Skeletal muscle cell (primary cell): Measurements from ENCODE around the gene GRHPR.

Experiments used
- DNase-seq: peaks from one replicate; pipeline ENCODE4 v3.0.0-alpha.2; 2010; ENCODE audit warnings: low read depth
- H3K4me3 ChIP-seq: 2 replicates; pipeline ENCODE4 v1.5.1; 2011; ENCODE audit warnings: low read depth, mild to moderate bottlenecking, control low read depth, low read length, moderate library complexity

Gene GRHPR

GRCh38 chr9:37422289-37423104 lies at the start of gene GRHPR:
Gene GRHPR, plus strand, starts transcription at chr9:37422696. Its CDS starts 55 bp downstream, at chr9:37422751.
- DNase-seq, result peak; percentile 16
- H3K4me3 ChIP-seq, result peak within 1 kb of the TSS; percentile 85

DNA sequence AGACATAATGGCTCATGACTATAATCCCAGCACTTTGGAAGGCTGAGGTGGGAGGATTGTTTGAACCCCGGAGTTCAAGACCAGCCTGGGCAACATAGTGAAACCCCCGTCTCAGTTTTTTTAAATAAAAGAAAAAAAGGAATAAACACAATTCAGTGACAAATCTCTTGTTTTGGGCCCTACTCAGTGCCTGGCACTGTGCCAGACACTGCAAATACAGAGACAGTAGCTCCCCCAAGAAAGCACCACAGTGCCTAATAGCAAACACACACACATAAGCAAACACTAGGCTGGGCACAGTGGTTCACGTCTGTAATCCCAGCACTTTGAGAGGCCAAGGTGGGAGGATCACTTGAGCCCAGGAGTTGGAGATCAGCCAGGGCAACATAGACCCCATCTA lies 49.7 kb upstream of the GRHPR start:
- H3K4me3 ChIP-seq, result no peak overlapping the region
- DNase-seq, result no peak

DNA sequence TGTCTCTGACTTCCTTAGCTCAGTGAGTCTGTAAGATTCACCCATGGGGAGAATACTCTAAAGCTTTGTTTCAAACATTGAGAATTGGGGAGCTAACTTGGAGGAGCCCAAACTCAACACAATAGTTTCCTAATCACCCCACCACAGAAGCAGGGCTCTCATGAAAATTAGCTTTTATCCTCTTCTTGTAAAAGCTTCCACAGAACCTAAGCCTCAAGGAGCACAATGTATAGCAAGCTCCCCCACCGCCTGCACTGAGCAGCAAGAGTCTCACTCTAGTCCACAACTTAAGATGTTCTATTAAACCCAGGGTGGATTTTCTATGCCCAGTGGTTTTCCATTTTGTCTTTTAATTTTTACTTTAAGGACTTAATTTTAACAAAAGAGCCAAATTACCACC lies 48.9 kb upstream of the GRHPR start:
- H3K4me3 ChIP-seq, result no peak overlapping the region
- no peak for DNase-seq

DNA sequence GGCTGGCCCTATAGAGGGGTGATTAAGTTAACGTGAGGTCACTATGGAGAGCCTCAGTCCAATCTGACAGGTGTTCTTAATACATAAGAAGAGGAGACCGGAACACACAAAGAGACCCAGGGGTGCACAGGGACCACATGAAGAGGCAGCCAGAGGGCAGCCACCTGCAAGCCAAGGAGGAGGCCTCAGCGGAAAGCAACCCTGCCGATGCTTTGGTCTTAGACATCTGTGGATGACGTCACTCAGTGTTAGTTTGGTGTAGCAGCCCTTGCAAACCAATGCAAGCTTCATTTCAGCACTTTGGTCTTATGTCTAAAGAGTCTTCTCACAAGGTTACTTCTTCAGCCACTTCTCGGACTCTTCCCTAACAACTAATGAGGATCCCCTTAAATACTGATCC lies 47.6 kb upstream of the GRHPR start:
- no peak overlapping the region for H3K4me3 ChIP-seq

GRCh38 chr9:37377688-37378612 lies 44.5 kb upstream of the GRHPR start:
- no peak for DNase-seq
- H3K4me3 ChIP-seq, result no peak overlapping the region

More for the DNA sequence above, 47.6 kb upstream of the GRHPR start:
- no peak for DNase-seq

- H3K4me3 ChIP-seq, result no peak overlapping the region
- DNase-seq, result no peak
These were observed 43.9 kb upstream of the GRHPR start for GRCh38 chr9:37378613-37379004.

DNA sequence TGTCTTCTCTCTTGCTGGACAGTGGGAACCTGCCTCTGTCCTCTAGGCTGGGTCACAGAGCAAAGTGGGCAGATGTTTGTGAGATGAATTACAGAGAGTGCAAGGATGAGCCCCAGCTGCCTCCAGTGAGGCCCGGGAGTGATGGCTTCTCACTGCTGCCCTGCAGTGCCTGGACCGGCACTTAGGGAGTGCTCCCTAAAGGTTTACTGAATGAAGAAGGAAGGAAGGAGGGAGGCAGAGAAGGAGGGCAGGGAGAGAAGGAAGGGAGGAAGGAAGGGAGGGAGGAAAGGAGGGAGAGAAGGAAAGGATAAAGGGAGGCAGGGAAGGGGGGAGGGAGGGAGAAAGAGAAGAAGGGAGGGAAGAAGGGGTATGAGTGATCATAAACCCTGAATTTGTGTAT lies 42.7 kb upstream of the GRHPR start:
- no peak for DNase-seq
- no peak overlapping the region for H3K4me3 ChIP-seq

GRCh38 chr9:37380570-37380969 lies 41.9 kb upstream of the GRHPR start:
- H3K4me3 ChIP-seq, result no peak overlapping the region
- no peak for DNase-seq

- no peak for DNase-seq
- no peak overlapping the region for H3K4me3 ChIP-seq
These were observed 41.3 kb upstream of the GRHPR start for GRCh38 chr9:37381094-37381741.

- no peak overlapping the region for H3K4me3 ChIP-seq
- no peak for DNase-seq
These were observed 40.1 kb upstream of the GRHPR start for GRCh38 chr9:37382161-37382981.

DNA sequence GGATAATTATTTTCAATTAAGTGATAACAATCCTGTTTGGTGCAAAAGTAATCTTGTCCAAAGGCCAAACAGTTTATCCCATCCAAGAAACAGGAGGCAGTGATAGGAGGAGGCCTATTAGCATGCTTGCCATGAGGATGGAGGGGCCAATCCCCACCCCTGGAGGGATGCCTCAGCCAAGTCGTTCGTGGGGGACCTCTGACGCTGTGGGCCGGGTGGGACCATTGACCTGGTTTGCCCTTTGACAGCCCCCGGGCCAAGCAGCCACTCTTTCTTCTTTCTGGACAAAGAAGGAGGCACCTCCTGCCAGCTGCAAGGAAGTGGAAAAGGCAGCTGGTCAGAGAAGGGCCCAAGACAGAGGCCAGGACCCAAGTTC lies 39.5 kb upstream of the GRHPR start:
- H3K4me3 ChIP-seq, result no peak overlapping the region
- no peak for DNase-seq

DNA sequence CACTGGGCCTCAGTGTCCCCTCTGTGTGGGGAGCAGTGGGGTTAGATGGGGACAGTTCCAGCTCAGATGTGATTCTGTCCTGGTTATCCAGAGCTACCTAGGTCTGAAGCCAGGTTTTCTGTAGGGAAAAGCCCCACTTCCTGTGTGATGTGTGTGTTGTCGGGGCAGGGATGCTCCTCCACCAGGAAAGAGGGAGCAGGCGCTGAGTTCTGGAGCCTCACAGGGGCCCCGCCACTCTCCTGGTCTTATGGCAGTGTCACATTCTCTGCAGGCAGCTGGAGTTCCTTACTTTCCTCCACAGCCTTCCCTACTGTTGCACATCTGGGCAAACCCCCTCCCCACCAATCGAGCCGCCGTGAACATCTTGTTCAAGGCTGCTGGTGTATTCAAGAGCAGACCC lies 39.1 kb upstream of the GRHPR start:
- DNase-seq, result no peak
- no peak overlapping the region for H3K4me3 ChIP-seq

GRCh38 chr9:37383876-37384746 lies 38.4 kb upstream of the GRHPR start:
- DNase-seq, result no peak
- H3K4me3 ChIP-seq, result no peak overlapping the region

DNA sequence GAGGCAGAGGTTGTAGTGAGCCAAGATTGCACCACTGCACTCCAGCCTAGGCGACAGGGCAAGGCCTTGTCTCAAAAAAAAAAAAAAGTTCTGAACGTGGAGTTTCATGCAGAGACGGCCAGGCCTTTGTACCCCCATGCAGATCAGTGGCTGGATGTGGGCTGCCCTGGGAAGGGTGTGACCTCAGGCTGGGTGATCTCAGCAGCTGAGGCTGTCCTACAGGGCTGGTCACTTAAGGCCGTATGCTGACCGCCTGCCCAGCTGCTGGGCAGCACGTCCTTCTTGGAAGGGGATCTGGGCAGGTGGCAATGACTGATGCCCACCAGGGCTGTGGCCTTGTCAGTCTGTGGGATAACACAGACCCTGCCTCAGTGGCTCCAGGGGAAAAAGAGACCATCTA lies 37.2 kb upstream of the GRHPR start:
- DNase-seq, result no peak
- H3K4me3 ChIP-seq, result no peak overlapping the region

DNA sequence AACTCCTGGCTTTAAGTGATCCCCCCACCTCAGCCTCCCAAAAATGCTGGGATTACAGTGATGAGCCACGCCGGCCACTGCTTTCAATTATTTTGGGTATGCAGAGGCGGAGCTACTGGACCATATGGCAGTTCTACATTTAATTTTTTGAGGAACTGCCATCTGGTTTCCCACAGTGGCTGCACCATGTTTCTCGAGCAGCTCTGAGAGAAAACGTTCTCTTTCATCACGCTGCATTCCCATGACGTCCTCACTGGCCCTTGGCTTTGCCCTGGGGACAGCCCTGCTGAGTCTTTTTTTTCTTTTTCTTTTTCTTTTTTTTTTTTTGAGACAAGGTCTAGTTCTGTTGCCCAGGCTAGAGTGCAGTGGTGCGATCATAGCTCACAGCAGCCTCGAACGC lies 35.5 kb upstream of the GRHPR start:
- DNase-seq, result no peak
- H3K4me3 ChIP-seq, result no peak overlapping the region

- no peak for DNase-seq
- H3K4me3 ChIP-seq, result no peak overlapping the region
These were observed 31.7 kb upstream of the GRHPR start for GRCh38 chr9:37390759-37391158.

DNA sequence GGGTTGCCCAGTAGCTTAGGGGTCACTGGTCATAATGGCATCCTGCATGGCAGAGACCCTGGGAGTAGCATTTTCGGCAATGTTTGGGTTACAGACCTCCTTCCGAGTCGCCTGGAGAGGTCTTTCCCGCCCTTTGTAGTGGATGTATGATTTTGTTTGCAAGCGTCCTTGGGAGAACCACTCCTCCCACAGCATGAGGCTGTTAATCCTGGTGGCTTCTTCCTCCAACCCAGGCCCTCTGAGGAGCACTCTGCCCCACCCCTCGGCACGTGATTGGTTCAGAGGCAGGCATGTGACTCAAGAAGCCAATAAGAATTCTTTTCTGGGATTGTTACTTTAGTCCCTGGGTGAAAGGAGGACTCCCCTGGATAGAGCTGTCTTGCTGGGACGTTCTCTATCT lies 30.2 kb upstream of the GRHPR start:
- no peak overlapping the region for H3K4me3 ChIP-seq
- no peak for DNase-seq

- no peak for DNase-seq
- no peak overlapping the region for H3K4me3 ChIP-seq
These were observed 27.3 kb upstream of the GRHPR start for GRCh38 chr9:37395229-37395628.
